CD4-positive, CD25-positive, alpha-beta regulatory T cell (primary cell): ENCODE data around the gene DENND1A. TPM values are rescaled to one million over a fixed set of nuclear protein-coding genes. Genes with fewer than 3 reads are reported as not detected.
"Not testable (repeated sequence)": the region's sequence is repeated elsewhere in the genome, so short reads cannot be mapped to it uniquely, and the experiment has no call there.

ENCODE experiments used
- ATAC-seq, 2 donors: fragments of 150-1000 bp; cut with Tn5 transposase; one replicate each; pipeline ENCODE4 v1.10.0; 2021; ENCODE audit warnings: low read depth in 2 of 2, moderate number of reproducible peaks in 2 of 2, moderate library complexity in 1 of 2
- DNase-seq, 3 donors: peaks; one replicate each; pipeline versions ENCODE4 v3.0.0 to v3.0.0-alpha.2; 2012 to 2022; ENCODE audit warnings: mixed read lengths in 1 of 3
- H3K27ac ChIP-seq: one replicate; pipeline ENCODE4 v1.7.0; 2013; ENCODE audit warnings: mild to moderate bottlenecking, low read length; ENCODE audit not compliant: insufficient read depth, poor library complexity, severe bottlenecking
- H3K27me3 ChIP-seq: one replicate; pipeline ENCODE4 v1.7.0; 2013; ENCODE audit warnings: low read length; ENCODE audit not compliant: control insufficient read depth, insufficient read depth
- H3K36me3 ChIP-seq: one replicate; pipeline ENCODE4 v1.7.0; 2013; ENCODE audit warnings: mild to moderate bottlenecking, low read length, moderate library complexity; ENCODE audit not compliant: control insufficient read depth, insufficient read depth
- H3K4me1 ChIP-seq: 2 replicates; pipeline ENCODE4 v1.7.0; 2013; ENCODE audit warnings: mild to moderate bottlenecking, low read length; ENCODE audit not compliant: insufficient read depth, control insufficient read depth, poor library complexity, severe bottlenecking
- H3K4me3 ChIP-seq: one replicate; pipeline ENCODE4 v1.7.0; 2013; ENCODE audit warnings: low read depth, mild to moderate bottlenecking, low read length, moderate library complexity
- H3K9me3 ChIP-seq, 2 experiments: 1 replicate in 1 of 2; 2 replicates in 1 of 2; pipeline ENCODE4 v1.7.0; 2013; ENCODE audit warnings: low read length in 2 of 2, mild to moderate bottlenecking in 1 of 2, moderate library complexity in 1 of 2; ENCODE audit not compliant: control insufficient read depth in 2 of 2
- H3K27ac Mint-ChIP-seq, 3 donors: one replicate each; pipeline ENCODE4 v1.8.0; 2020 to 2022; ENCODE audit warnings: mild to moderate bottlenecking in 3 of 3, mixed read lengths in 3 of 3, moderate library complexity in 2 of 3
- H3K27me3 Mint-ChIP-seq: one replicate; pipeline ENCODE4 v1.8.0; 2022; ENCODE audit warnings: mild to moderate bottlenecking, mixed read lengths
- H3K36me3 Mint-ChIP-seq: one replicate; pipeline ENCODE4 v1.8.0; 2020; ENCODE audit warnings: mixed read lengths
- H3K4me1 Mint-ChIP-seq, 4 donors: one replicate each; pipeline ENCODE4 v1.8.0; 2020 to 2022; ENCODE audit warnings: mixed read lengths in 4 of 4, mild to moderate bottlenecking in 1 of 4
- H3K4me3 Mint-ChIP-seq, 4 donors: one replicate each; pipeline ENCODE4 v1.8.0; 2020 to 2022; ENCODE audit warnings: mild to moderate bottlenecking in 4 of 4, mixed read lengths in 4 of 4, moderate library complexity in 3 of 4
- H3K9me3 Mint-ChIP-seq, 7 donors: one replicate each; pipeline ENCODE4 v1.8.0; 2020 to 2022; ENCODE audit warnings: mixed read lengths in 7 of 7, mild to moderate bottlenecking in 3 of 7, moderate library complexity in 2 of 7
- polyA plus RNA-seq, 4 donors: library from polyadenylated mRNA; unstranded; fragments of 300-500 nt; fragmentation: Illumina TruSeq; gene quantifications; one replicate each; pipeline ENCODE4 v1.2.3, GENCODE V29; 2021
- total RNA-seq: library from RNA; stranded (reverse); gene quantifications from one replicate; pipeline ENCODE4 v1.2.3, GENCODE V29; 2022

Gene DENND1A
- total and polyA plus RNA-seq, 5 donors from 2014 or later, result 3.5 to 21.8 (median 4.7) TPM

DNA sequence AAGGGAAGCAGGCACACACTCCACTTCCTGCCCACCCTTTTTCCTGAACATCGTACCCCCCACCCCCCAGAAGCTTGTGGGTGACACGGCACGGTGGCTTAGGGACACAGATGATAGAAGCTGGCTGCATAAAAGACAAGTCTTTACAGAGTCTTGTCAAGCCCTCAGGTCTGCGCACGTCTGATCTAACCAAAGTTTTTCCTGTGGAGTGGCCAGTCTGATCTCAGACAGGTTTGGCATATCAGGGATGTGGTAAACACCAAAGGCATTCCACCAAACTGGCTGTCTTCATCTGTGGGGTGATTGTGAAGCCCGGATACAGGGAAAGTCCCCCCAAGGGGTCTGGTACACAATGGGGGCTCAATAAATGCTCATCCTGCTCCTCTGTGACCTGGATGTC lies 523.9 kb downstream of the DENND1A start:
- Mint-ChIP-seq H3K36me3 (no peaks in the 10 kb centered on the region), H3K4me1 (peaks cover 0 to 6% (median 0%) of the 10 kb centered on the region in 4 donors), H3K4me3 (no peak overlapping the region), H3K27me3 (no peaks in the 10 kb centered on the region), H3K9me3 (no peaks in the 10 kb centered on the region), H3K27ac (peak overlapping the region in 1 of 3 donors; percentile 82)
- H3K27ac ChIP-seq, result no peak overlapping the region
- no peak overlapping the region for H3K4me3 ChIP-seq
- DNase-seq (no peak), ATAC-seq (no peak)
- H3K36me3 ChIP-seq, result no peaks in the 10 kb centered on the region
- H3K27me3 ChIP-seq, result no peaks in the 10 kb centered on the region
- H3K4me1 ChIP-seq, result no peaks in the 10 kb centered on the region
- no peaks in the 10 kb centered on the region for H3K9me3 ChIP-seq

DNA sequence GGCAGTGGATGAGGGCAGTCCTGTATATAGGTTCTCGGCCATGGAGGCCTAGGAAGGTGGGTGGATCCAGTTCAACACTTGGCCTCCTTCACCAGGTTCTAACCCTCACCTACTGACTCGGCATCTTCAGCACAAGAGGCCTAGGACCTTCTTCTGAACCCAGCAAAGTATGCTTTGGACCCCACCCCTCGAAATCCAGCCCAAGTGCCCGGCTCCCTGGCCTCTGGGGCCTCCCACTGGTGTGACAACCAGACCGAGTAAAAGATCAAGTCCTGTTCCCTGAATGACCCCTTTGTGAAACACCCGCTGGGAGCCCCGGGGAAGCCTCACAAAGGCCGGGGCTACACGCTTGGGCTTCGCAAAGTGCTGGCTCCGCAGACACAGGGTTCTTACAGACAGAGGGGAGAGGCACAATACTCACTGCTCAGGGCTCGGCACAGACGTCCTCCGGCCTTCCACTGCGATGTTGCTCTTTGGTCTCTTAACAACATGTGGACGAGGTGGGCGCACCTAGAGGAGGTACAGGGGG lies 526.9 kb downstream of the DENND1A start:
- Mint-ChIP-seq H3K4me3 (no peak overlapping the region), H3K4me1 (peaks cover 0 to 6% (median 0%) of the 10 kb centered on the region in 4 donors), H3K27ac (no peak overlapping the region), H3K9me3 (no peaks in the 10 kb centered on the region), H3K36me3 (peaks cover 6% of the 10 kb centered on the region), H3K27me3 (no peaks in the 10 kb centered on the region)
- Histone ChIP-seq H3K36me3 (no peaks in the 10 kb centered on the region), H3K9me3 (no peaks in the 10 kb centered on the region), H3K27me3 (no peaks in the 10 kb centered on the region), H3K4me3 (no peak overlapping the region), H3K4me1 (no peaks in the 10 kb centered on the region), H3K27ac (no peak overlapping the region)
- no peak for DNase-seq
- no peak for ATAC-seq

DNA sequence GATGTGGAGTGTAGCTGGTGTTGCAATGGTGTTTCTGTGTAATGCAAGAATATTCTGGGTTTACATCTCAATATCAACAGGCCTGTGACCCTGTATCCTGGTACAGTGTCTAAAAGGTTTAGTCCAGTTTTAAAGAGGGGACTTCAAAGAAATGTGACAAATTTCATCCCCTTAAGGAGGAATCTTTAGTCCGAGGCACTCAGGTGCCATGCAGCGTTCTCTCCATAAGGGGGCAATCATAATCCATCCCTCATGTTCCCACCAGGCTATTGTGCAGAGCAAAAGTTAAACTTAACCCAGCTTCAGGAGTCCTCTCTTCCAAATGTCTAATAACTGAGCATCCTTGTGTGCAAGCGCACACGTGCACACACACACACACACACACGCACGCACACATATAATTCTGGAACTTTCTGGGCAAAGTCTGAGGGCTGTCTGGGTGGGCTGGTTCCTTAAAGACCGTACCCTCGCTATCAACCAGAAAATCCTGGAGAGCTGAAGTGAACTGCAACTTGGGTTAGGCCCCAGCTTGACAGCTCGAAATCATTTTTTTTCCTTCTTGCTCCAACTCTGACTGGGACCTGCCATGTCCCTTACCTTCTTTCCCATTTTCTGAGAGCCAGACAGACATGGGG lies 527.9 kb downstream of the DENND1A start:
- Histone ChIP-seq H3K36me3 (no peaks in the 10 kb centered on the region), H3K9me3 (no peaks in the 10 kb centered on the region), H3K4me1 (no peaks in the 10 kb centered on the region), H3K27ac (no peak overlapping the region), H3K27me3 (no peaks in the 10 kb centered on the region), H3K4me3 (no peak overlapping the region)
- Mint-ChIP-seq H3K9me3 (no peaks in the 10 kb centered on the region), H3K36me3 (peaks cover 6% of the 10 kb centered on the region), H3K4me1 (peaks cover 0 to 6% (median 0%) of the 10 kb centered on the region in 4 donors), H3K27me3 (no peaks in the 10 kb centered on the region), H3K27ac (no peak overlapping the region), H3K4me3 (no peak overlapping the region)
- peak in 1 of 3 donors; percentile 12 for DNase-seq
- ATAC-seq, result no peak

DNA sequence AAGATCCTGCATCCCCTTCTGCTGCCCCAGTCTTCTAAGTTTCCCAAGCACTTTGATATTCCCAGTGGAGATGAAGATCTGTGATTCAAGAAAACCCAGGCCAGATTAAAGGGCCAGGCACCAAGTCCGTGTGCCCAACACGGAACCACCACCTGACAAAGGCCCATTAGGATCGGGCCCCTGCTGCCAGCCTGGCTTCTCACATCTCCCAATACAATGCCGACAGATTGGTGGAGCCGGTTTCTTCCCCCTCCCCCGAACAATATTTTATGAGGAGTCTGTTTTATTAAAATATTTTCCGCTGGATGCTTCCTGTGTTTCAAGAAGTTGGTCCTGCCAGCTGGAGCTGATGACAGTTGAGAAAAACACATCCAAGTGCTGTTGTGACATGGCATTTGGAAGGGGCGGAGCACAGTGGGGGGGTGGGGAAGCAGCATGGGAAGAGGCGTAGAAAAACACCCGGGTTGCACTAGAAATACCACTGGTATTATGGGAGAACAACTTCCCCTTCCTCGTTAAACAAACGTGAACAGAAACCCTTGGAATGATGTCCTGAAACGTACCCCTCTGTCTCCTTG lies 528.9 kb downstream of the DENND1A start:
- H3K9me3 Mint-ChIP-seq, result no peaks in the 10 kb centered on the region
- peaks cover 9% of the 10 kb centered on the region for H3K36me3 Mint-ChIP-seq
- Histone ChIP-seq H3K27me3 (no peaks in the 10 kb centered on the region), H3K27ac (no peak overlapping the region), H3K4me3 (no peak overlapping the region), H3K36me3 (no peaks in the 10 kb centered on the region), H3K4me1 (no peaks in the 10 kb centered on the region), H3K9me3 (no peaks in the 10 kb centered on the region)
- no peak overlapping the region for H3K27ac Mint-ChIP-seq
- H3K4me3 Mint-ChIP-seq, result no peak overlapping the region
- H3K4me1 Mint-ChIP-seq, result peaks cover 0 to under 1% (median 0%) of the 10 kb centered on the region in 4 donors
- ATAC-seq (no peak), DNase-seq (no peak)
- no peaks in the 10 kb centered on the region for H3K27me3 Mint-ChIP-seq

DNA sequence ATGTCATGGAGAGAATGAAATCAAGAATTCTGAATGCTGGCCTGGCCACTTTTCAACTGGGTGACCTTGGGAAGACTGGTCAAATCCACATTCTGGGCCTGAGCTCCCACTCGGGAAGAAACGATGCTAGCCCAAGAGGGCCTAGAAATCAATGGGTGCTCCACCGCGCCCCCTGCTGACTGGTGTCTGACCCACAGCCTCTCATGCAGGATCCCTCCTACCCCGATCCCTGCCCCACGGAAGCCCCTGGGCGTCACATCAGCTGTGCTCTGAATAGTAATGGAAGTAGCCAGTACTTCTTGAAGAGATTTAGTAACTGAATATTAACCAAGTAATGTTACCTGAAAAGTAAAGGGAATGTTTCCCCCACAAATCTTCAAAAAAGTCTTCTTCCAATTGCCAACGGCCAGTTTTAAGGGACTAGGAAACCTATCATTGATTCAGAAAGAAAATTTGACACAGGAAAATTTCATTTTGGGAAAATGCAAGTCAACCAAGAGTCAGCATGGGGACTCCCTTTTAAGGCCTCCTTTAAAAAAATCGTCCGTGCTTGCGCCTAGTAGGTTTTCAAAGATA lies 530.0 kb downstream of the DENND1A start:
- no peak overlapping the region for H3K4me3 ChIP-seq
- no peaks in the 10 kb centered on the region for H3K4me1 Mint-ChIP-seq
- no peak for ATAC-seq
- H3K4me3 Mint-ChIP-seq, result no peak overlapping the region
- no peaks in the 10 kb centered on the region for H3K4me1 ChIP-seq
- no peak overlapping the region for H3K27ac Mint-ChIP-seq
- H3K9me3 Mint-ChIP-seq, result no peaks in the 10 kb centered on the region
- no peaks in the 10 kb centered on the region for H3K36me3 ChIP-seq
- H3K27me3 ChIP-seq, result no peaks in the 10 kb centered on the region
- H3K27ac ChIP-seq, result no peak overlapping the region
- H3K27me3 Mint-ChIP-seq, result no peaks in the 10 kb centered on the region
- peaks cover 9% of the 10 kb centered on the region for H3K36me3 Mint-ChIP-seq
- H3K9me3 ChIP-seq, result no peaks in the 10 kb centered on the region
- DNase-seq, result no peak

DNA sequence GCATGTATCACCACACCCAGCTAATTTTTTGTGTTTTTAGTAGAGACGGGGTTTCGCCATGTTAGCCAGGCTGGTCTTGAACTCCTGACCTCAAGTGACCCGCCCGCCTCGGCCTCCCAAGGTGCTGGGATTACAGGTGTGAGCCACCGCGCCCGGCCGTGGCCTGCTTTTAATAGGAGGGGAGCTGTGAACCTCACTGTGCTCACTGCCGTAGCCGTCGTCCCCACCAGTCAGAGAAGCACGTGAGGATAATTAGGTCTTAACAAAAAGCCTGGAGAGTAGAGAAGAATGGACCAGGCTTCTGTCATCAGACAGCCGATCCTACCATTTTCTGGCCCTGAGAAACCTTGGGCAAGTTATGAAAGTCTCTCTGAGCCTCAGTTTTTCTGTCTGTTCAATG lies 531.0 kb downstream of the DENND1A start:
- not testable (repeated sequence) for H3K27ac ChIP-seq, DNase-seq, H3K27me3 Mint-ChIP-seq, H3K4me1 ChIP-seq, H3K27ac Mint-ChIP-seq, H3K36me3 Mint-ChIP-seq, H3K4me3 ChIP-seq, H3K4me3 Mint-ChIP-seq, H3K9me3 ChIP-seq, H3K9me3 Mint-ChIP-seq, H3K36me3 ChIP-seq, H3K4me1 Mint-ChIP-seq, H3K27me3 ChIP-seq, ATAC-seq

DNA sequence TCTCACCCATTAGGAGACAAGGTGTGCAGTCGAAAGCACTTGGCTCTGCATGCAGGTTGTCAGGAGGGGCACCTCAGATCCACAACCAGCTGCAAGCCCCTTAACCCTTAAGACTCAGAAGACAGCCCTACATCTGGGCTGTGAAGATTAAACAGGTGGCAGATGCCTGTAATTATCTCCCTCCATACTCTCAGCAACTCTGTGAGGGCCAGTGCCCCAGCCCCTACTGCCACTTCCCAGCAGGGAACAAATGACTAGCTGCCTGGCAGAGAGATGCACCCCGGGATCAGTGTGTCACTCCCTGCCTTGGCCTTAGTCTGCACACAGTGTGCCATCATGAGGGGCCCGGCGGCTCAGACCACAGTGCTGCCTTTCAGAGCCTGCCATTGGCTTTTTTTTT lies 532.0 kb downstream of the DENND1A start:
- Mint-ChIP-seq H3K4me3 (no peak overlapping the region), H3K27ac (no peak overlapping the region), H3K9me3 (peaks cover 0 to 1% (median 0%) of the 10 kb centered on the region in 7 donors), H3K4me1 (no peaks in the 10 kb centered on the region), H3K27me3 (no peaks in the 10 kb centered on the region), H3K36me3 (peaks cover 14% of the 10 kb centered on the region)
- H3K27me3 ChIP-seq, result no peaks in the 10 kb centered on the region
- H3K9me3 ChIP-seq, result no peaks in the 10 kb centered on the region
- DNase-seq (no peak), ATAC-seq (no peak)
- H3K4me3 ChIP-seq, result no peak overlapping the region
- H3K4me1 ChIP-seq, result no peaks in the 10 kb centered on the region
- no peak overlapping the region for H3K27ac ChIP-seq
- H3K36me3 ChIP-seq, result no peaks in the 10 kb centered on the region
